ENCODE measurements around the gene VSNL1.

DNA sequence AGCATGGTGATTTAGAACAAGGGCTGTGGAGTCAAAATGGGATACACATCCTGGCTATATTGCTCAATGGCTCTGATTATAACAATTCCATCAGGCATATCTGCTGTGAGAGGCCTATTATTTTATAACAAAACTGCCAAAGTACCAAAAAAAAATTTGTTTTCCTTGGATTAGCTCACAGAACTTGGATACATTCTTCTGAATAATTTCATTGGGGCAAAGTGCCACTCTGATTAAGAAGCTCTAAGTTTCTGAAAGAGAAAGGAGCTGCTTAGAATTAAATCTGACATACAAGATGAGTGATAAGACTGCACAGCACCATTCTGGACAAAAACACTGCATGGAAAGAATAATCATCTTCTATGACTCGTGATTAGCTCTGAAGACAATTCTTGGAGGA, 127.4 kb downstream of the VSNL1 start:
- TF ChIP-seq CTCF (conservative IDR thresholded peaks at IDR 0.05) (no peak), EZH2 (IDR thresholded peaks at IDR 0.05; ENCODE audit: low read depth) (no peak)

All from PC-9 (cell line).